ENCODE results near the gene DIAPH2.

DIAPH2 gene

DNA sequence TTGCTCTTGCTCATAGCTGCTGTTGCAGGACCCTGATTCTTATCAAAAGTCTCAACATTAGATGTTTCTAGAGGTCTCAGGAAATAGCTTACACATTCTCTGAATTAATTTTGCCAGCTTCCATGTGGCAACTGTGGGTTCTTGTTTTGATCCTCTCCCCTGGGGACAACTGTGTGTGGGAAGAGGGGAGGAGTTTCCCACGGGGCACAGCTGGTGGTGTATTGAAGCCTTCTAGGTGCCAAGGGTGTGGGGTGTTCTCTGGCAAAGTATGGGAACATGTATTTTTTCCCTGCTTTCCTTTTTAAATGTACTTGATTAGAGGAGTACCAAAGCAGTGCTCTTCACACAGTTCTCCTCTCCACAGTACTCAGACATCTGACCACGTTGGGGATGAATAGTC lies 411.7 kb downstream of the DIAPH2 start:
- no peak for DNase-seq (ENCODE audit: low spot score)
- H3K27ac ChIP-seq: no peak overlapping the region
- ChIA-PET POLR2A (ENCODE audit: low non-redundant PET) (no interaction called here), CTCF (no interaction called here)
- TF ChIP-seq, protein P1, sequence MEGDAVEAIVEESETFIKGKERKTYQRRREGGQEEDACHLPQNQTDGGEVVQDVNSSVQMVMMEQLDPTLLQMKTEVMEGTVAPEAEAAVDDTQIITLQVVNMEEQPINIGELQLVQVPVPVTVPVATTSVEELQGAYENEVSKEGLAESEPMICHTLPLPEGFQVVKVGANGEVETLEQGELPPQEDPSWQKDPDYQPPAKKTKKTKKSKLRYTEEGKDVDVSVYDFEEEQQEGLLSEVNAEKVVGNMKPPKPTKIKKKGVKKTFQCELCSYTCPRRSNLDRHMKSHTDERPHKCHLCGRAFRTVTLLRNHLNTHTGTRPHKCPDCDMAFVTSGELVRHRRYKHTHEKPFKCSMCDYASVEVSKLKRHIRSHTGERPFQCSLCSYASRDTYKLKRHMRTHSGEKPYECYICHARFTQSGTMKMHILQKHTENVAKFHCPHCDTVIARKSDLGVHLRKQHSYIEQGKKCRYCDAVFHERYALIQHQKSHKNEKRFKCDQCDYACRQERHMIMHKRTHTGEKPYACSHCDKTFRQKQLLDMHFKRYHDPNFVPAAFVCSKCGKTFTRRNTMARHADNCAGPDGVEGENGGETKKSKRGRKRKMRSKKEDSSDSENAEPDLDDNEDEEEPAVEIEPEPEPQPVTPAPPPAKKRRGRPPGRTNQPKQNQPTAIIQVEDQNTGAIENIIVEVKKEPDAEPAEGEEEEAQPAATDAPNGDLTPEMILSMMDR (conservative IDR thresholded peaks at IDR 0.05; ENCODE audit: low read depth): no peak

GRCh38 chrX:97102938-97103337 lies 418.3 kb downstream of the DIAPH2 start:
- ChIA-PET CTCF (no interaction called here), POLR2A (ENCODE audit: low non-redundant PET) (no interaction called here)
- no peak overlapping the region for H3K27ac ChIP-seq
- no peak for DNase-seq (ENCODE audit: low spot score)
- TF ChIP-seq, protein P1 (conservative IDR thresholded peaks at IDR 0.05; ENCODE audit: low read depth): no peak

GRCh38 chrX:97109730-97110129 lies 425.1 kb downstream of the DIAPH2 start:
- no peak for DNase-seq (ENCODE audit: low spot score)
- no peak overlapping the region for H3K27ac ChIP-seq
- CTCF ChIA-PET: no interaction called here
- POLR2A ChIA-PET (ENCODE audit: low non-redundant PET): no interaction called here
- TF ChIP-seq, protein P1 (conservative IDR thresholded peaks at IDR 0.05; ENCODE audit: low read depth): no peak

GRCh38 chrX:97117572-97117971 lies 432.9 kb downstream of the DIAPH2 start:
- TF ChIP-seq, protein P1 (conservative IDR thresholded peaks at IDR 0.05; ENCODE audit: low read depth): no peak
- H3K27ac ChIP-seq: no peak overlapping the region
- DNase-seq (ENCODE audit: low spot score): no peak
- CTCF ChIA-PET: no interaction called here
- POLR2A ChIA-PET (ENCODE audit: low non-redundant PET): no interaction called here

DNA sequence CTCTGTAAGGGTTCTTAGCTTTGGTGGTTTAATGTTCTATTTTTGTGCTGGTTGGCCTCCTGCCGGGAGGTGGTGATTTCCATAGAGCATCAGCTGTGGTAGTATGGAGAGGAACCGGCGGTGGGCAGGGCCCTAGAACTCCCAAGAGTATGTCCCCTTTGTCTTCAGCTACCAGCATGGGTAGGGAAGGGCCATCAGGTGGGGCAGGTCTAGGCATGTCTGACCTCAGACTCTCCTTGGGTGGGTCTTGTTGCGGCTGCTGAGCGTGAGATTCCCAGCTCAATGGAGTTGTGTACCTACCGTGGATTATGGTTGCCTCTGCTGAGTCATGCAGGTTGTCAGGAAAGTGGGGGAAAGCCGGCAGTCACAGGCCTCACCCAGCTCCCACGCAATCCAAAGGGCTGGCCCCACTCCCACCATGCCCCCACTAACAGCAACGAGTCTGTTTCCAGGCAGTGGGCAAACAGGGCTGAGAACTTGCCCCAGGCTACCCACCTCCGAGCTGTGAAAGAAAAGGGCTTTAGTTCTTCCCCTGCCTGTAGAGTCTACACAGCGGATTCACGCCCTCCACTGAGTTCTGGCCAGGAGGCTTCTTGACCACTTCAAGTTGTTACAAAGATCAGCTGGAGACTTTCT lies 434.9 kb downstream of the DIAPH2 start:
- CTCF ChIA-PET: no interaction called here

DNA sequence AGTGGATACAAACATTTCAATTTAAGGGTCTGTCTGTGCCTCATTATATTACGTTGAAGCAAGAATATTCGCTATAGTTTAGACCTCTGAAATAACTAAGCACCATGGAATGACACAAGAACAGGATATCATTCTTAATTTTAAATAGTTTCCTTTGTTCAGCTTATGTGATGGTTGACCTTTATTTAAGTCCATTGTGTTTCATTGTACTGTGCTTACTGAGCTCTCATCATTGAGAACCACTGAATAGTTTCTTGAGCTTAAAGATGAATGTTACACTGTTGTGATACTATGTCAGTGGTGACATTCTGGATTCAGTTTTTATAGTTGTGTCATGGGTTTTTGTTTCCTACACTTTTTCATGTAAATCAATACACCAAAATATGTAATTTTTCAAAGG lies 438.4 kb downstream of the DIAPH2 start:
- H3K27ac ChIP-seq: no peak overlapping the region
- TF ChIP-seq, protein P1 (conservative IDR thresholded peaks at IDR 0.05; ENCODE audit: low read depth): no peak
- DNase-seq (ENCODE audit: low spot score): no peak
- CTCF ChIA-PET: no interaction called here
- POLR2A ChIA-PET (ENCODE audit: low non-redundant PET): no interaction called here

More for the DNA sequence above, 434.9 kb downstream of the DIAPH2 start:
- no peak overlapping the region for H3K27ac ChIP-seq
- no peak for DNase-seq (ENCODE audit: low spot score)
- POLR2A ChIA-PET (ENCODE audit: low non-redundant PET): no interaction called here
- TF ChIP-seq, protein P1 (conservative IDR thresholded peaks at IDR 0.05; ENCODE audit: low read depth): no peak
